Kidney tubule cell (primary cell): ENCODE data around the gene UTP14A.

Experiments used
- DNase-seq: peaks from one replicate; pipeline ENCODE4 v3.0.0-alpha.2; 2018; ENCODE audit warnings: low spot score

UTP14A gene

GRCh38 chrX:129953334-129953648, 47.3 kb downstream of the UTP14A start:
- DNase-seq = no peak

GRCh38 chrX:129953881-129954280, 47.9 kb downstream of the UTP14A start:
- DNase-seq = no peak

GRCh38 chrX:129954804-129955203, 48.8 kb downstream of the UTP14A start:
- DNase-seq = no peak

- no peak for DNase-seq
These were observed 49.7 kb downstream of the UTP14A start for GRCh38 chrX:129955682-129956081.

- DNase-seq = no peak
These were observed 50.2 kb downstream of the UTP14A start for GRCh38 chrX:129956145-129956544.

- DNase-seq = no peak
These were observed 50.8 kb downstream of the UTP14A start for GRCh38 chrX:129956765-129957164.

- DNase-seq = peak; percentile 56
These were observed 51.5 kb downstream of the UTP14A start for GRCh38 chrX:129957241-129958082.

GRCh38 chrX:129958083-129958465, 52.1 kb downstream of the UTP14A start:
- no peak for DNase-seq

- DNase-seq = no peak
These were observed 53.0 kb downstream of the UTP14A start for GRCh38 chrX:129958814-129959492.

GRCh38 chrX:129959493-129959832, 53.5 kb downstream of the UTP14A start:
- peak; percentile 15 for DNase-seq

GRCh38 chrX:129961180-129962083, 55.5 kb downstream of the UTP14A start:
- peak; percentile 79 for DNase-seq

- no peak for DNase-seq
These were observed 57.8 kb downstream of the UTP14A start for GRCh38 chrX:129963729-129964128.

- no peak for DNase-seq
These were observed 59.2 kb downstream of the UTP14A start for GRCh38 chrX:129965166-129965565.

GRCh38 chrX:129968968-129969367, 63.0 kb downstream of the UTP14A start:
- no peak for DNase-seq

- DNase-seq = no peak
These were observed 70.5 kb downstream of the UTP14A start for GRCh38 chrX:129976441-129976840.
